Activated CD4-positive, alpha-beta T cell treated with anti-CD3 and anti-CD28 coated beads, Interleukin-2, amount 50 U/mL, for 16 hours (primary cell): Measurements from ENCODE around the gene RETREG3.
A peak's percentile ranks its signal among the peaks of the same experiment; 100 is the strongest.
"Not testable (repeated sequence)": the region's sequence is repeated elsewhere in the genome, so short reads cannot be mapped to it uniquely, and the experiment has no call there.

ENCODE experiments used
- DNase-seq: peaks from one replicate; pipeline ENCODE4 v3.0.0-alpha.2; 2020

The RETREG3 gene

GRCh38 chr17:42612013-42612412 lies 2.8 kb upstream of the RETREG3 start:
- DNase-seq: no peak

DNA sequence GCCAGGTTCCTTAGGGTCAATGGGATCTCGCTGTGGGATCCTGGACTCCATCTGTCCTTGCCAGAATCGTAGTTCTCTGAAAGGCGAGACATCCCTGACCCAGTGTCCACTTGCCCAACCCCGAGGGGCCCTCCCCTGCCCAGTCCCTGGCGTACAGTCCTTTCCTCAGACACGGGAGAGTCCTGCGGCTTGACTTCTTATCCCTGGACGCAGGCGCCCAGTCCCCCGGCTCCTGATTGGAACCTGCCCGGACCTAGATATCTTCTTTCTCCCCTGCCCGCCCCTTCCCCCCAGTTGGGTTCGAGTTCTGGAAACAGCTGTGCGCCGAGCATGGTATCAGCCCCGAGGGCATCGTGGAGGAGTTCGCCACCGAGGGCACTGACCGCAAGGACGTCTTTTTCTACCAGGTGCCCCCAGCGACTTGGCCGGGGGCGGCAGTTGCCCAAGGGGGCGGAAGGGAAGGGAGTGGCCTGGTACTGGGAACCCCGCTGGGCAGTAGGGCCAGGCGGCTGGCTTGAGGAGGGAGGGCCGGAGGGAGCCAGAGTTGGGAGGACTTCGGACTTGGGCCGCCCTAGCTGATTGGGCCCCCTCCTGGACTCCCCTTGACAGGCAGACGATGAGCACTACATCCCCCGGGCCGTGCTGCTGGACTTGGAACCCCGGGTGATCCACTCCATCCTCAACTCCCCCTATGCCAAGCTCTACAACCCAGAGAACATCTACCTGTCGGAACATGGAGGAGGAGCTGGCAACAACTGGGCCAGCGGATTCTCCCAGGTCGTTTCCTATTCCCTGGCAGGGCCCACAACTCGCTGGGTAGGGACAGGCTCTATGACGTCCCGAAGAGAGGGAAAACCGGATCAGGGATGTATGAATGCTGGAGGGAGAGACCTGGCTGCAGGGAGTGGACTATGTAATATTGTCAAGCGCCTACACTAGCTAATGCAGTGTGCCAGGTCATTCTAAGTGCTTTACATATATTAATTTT lies 934 bp upstream of the RETREG3 start:
- not testable (repeated sequence) for DNase-seq

- DNase-seq: no peak
Measured at GRCh38 chr17:42608305-42609181, 631 bp downstream of the RETREG3 start.

- no peak for DNase-seq
Measured at GRCh38 chr17:42607769-42608168, 1.4 kb downstream of the RETREG3 start.

DNA sequence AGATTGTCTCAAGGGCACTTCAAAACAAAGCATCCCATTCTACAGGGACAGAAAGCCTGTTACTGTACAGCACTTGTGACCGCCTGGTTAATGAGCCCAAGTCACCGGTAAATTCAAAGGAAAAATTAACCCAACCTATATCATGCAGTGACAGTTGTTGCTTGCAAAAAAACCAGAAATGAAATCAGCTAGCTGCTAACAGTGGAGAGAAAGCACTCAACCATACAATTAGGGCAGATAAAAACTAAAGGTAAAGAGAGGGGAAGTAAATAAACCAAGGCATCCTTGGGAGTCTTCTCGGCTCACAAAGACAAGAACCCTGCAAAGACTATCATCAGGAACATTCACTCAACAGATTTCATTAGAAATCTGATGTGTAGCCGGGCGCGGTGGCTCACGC lies 5.9 kb downstream of the RETREG3 start:
- no peak for DNase-seq

DNA sequence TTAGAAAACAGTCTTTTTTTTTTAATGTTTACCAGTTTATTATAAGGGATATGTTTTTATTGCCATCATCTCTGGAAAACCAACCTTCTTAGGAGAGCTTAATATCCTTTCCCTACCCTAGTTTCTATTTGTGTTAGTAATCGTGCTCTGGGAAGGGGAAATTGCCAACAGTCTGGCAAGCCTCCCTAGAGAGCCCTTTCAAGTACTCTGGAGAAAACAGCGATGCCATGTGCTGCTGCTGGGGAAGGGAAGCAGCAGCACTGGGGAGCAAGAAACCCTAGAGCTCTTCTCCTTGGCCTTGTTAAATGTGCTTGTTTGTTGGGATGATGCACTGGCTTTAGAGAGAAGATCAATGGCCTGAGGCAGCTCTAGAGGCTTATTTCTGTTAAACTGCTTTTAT lies 10.3 kb downstream of the RETREG3 start:
- DNase-seq: no peak

DNA sequence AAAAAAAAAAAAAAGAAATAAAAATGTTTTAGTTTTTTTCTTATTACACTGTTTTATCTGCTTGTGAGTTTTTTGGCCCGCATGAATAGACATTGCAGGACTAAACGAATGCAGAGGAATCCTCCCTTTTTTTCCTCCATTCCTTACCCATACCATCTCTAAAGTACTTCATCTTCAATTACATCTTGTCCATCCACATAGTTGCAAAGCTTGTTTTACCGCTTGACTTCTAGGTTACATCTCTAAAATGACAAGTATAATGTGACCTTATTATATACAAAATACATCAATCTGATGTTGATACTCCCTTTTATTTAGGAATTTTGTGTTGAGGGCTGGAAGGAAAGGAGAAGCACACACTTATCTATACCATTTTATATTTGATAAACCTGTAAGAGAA lies 12.8 kb downstream of the RETREG3 start:
- no peak for DNase-seq

DNA sequence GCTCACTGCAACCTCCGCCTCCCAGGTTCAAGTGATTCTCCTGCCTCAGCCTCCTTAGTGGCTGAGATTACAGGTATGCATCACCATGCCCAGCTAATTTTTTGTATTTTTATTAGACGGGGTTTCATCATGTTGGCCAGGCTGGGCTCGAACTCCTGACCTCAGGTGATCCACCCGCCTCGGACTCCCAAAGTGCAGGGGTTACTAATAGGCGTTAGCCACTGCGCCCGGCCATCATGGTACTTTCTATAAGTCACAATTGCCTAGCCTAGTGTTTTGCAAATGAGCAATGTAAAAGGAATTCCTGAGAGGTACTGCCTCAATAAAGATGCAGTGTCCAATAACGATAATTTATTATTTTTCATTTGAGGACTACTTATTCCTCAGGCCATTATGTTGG lies 17.8 kb downstream of the RETREG3 start:
- no peak for DNase-seq

GRCh38 chr17:42590886-42591285 lies 18.3 kb downstream of the RETREG3 start:
- no peak for DNase-seq

- no peak for DNase-seq
Measured at GRCh38 chr17:42586514-42587230, 22.5 kb downstream of the RETREG3 start.

- DNase-seq: no peak
Measured at GRCh38 chr17:42585353-42585752, 23.8 kb downstream of the RETREG3 start.

DNA sequence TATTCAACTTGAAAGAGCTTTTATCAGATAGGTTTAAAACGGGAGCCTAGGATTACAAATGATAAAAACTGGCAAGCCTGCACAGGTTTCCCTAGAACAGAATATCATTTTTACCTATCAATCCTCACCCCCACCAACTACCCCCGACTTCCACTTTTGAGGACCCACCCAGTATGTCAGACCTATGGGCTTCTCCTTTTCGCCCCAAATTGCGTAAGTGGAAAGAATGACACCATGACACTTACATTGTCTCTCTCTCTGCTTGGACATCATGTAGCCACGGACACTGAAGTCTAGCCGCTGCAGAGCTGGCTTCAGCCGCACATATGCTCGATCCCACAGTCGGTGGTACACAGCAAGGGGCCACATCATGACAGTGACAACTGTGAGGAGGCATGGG lies 24.3 kb downstream of the RETREG3 start:
- DNase-seq: no peak

DNA sequence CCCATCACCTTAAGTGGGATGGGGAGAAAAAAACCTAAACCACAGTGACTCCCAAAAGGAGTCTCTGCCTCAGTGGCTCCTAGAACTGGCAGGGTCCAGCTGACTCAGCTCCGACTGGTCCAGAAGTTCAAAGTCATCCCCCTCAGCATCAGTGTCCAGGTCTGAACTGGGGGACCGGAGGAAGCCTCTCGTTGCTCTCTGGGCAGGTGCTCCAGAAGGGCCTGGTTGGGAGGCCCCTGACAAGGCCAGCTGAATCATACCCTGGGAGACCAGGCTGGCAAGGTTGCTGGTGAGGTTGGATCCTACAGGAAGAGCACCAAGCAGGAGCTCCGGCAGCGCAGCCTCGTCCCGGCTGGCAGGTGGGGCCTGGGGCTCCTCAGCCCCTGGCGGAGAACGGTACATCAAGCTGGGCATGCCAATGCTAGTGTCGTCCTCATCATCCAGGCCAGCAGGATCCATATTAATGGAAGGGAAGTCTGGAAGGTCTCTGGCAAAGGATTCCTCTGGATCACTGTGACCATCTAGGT lies 27.4 kb downstream of the RETREG3 start:
- no peak for DNase-seq

DNA sequence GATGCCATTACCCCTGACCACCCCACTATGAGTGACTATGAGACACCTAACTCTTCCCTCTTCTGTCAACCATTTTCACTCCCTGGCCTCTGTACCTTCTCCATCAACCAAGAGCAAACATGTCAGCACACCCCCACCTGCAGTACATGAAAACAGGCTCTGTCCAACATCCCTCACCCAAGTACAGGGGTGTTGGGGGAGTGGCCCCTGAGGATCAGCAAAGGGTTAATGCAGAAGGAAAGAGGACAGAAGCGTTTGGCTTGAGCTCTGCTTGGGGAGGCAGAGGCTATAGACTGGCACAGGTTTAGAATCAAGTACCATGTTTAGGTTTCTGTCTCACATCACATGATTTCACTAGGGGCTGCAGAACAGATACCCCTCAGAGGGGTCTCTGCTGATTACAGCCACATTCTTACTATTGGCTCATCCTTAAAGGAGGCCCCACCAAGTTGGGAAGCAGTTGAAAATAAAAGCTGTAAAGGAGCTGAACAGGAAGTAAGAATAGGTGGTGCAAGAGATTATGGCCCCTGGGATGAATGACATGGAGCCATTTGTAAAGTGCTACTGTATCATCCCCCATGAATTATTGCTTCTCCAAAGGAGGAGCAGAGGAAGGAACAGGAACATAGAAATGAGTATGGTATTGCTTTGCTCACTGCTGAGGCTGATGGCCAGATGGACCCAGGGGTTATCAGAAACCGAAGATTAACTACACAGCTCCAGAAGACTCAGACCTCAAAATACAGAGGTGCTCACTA lies 29.2 kb downstream of the RETREG3 start:
- DNase-seq: no peak

- peak; percentile 80 for DNase-seq
Measured at GRCh38 chr17:42578282-42578869, 30.8 kb downstream of the RETREG3 start.

DNA sequence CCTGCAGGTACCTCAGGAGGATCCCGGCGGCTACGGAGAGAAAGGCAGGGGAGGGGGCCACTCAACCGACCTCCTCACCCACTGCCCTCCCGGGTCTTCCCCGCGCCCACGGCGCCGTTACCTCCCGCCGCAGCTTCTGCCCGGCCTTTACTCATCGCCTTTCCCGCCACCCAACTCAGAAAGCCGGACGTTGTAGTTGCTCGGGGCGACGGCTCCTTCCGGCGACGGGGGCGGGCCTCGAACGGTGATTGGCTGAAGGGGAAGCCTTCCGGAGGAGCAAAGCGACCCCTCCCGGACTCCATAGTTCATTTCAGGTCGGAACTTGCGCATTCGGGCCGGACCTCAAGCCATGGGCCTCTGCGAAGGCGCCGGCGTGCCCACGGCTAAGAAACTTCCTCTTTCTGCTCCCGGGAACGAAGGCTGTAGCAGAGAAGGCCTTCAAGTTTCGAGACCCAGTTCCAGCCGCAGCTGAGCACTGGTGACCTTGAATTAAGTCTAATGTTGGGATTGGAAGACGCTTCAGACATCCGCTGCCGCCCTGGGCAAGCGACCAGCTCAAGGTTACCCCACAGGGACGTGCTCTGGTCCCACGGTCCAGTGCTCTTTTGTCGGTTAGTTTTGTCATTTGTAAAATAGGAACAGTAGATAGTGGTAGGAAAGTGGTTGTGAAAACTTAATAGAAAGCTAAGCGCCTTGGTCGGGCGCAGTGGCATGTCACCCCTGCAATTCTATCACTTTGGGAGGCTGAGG lies 31.5 kb downstream of the RETREG3 start, which contains the start of gene PSMC3IP:
Gene PSMC3IP (minus strand): TSS at position 198 of the 750 bp plus-strand sequence. CDS start 43 bp downstream, at position 155.
- peak; percentile 98 for DNase-seq

DNA sequence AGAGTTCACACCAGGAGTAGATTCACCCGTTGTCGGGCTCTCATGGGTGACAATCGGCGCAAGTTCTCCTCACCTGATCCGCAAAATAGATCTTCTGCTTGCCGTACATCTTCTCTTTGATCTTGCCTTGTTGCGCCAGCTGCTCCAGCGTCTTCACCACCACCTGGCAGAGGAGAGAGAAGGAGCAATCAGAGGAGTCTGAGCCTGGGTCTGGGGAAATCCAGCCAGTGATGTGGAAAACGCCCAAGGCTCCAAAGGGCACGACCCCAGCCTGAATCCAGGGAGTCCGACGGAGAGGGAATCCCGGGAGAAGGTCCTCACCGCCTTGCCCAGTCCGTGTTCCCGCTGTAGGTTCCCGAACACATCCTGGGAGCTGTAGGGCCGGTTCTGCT lies 32.0 kb downstream of the RETREG3 start:
- no peak for DNase-seq

DNA sequence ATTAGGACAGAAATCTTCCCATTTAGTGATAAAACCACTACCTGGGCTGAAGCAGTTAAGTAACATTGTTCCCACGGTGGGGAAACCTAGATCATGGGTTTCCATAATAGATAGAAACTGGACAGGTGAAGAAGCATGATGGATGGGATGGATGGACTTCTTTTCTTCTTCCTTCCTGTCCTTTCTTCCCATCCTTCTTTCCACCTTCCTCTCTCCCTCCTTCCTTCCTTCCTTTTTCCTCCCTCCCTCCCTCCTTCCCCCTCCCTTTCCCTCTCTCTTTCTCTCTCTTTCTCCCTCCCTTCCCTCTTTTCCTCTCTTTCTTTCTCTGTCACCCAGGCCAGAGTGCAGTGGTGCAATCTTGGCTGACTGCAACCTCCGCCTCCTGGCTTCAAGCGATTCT lies 34.7 kb downstream of the RETREG3 start:
- DNase-seq: no peak

DNA sequence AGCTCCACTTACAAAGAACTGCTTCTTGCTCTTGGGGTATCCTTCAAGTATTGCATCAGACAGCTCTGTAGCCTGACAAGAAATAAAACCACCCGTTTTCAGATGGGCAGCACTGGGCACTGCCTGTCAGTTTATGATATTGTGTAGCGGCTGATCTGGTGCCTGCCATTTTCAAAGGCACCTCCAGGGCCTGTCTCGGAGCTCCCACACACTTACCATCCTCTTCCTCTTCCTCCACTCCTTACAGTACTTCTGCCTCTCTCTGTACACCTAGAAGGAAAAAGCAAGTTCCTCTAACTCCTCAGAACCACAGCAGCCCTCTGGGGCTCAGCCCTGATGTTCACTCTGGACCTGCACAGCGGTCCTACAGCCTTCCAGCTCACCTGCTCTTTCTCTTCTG lies 36.1 kb downstream of the RETREG3 start:
- DNase-seq: no peak

DNA sequence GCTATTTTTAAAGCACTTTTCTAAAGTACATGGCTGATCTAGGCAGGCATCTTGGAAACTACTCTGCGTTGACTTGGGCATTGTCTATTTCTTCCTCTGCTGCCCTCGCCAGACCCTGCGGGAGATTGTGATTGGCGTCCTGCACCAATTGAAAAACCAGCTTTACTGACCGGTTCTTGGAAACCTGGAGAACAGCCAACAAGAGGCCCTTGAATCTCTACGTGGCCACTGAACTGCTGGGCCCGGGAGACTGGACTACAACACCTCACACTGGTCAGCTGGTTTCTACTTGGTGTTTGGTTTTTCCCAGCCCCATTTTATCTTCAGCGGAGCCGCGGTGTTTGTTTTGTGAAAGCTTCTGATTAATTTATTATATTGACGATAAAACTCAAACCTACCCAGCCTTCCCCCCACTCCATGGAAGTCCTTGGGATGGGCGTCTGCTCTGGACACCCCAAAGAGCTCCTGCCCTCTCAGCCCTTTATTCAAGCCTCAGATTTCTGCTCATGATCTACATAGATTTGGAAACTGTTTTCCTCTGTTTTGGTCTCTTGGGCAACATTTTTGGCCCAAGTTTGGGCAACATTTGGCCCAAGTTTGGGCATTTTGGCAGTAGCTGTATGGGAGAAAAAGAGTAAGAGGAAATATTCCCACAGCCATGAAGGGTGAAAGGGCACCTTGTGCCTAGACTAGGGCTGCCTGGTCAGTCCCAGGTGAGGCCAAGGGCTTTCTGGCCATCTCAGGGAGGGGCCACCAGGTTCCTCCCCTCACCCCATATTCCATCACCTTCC lies 37.5 kb downstream of the RETREG3 start:
- DNase-seq: no peak
